Effector memory CD8-positive, alpha-beta T cell (primary cell): ENCODE data around the gene PLCH2.
"Not testable (repeated sequence)": the region's sequence is repeated elsewhere in the genome, so short reads cannot be mapped to it uniquely, and the experiment has no call there.

Source experiments
- ATAC-seq: fragments of 150-1000 bp; cut with Tn5 transposase; replicated peaks from 2 replicates; pipeline ENCODE4 v1.10.0; 2021; ENCODE audit warnings: mild to moderate bottlenecking, moderate library complexity
- DNase-seq, 3 experiments: peaks; one replicate each; pipeline ENCODE4 v3.0.0; 2021
- H3K27ac Mint-ChIP-seq, 2 donors: one replicate each; pipeline ENCODE4 v1.8.0; 2022; ENCODE audit warnings: mild to moderate bottlenecking in 2 of 2, mixed read lengths in 2 of 2, moderate library complexity in 2 of 2
- H3K27me3 Mint-ChIP-seq, 2 donors: one replicate each; pipeline ENCODE4 v1.8.0; 2022; ENCODE audit warnings: mixed read lengths in 2 of 2
- H3K36me3 Mint-ChIP-seq: one replicate; pipeline ENCODE4 v1.8.0; 2022; ENCODE audit warnings: mild to moderate bottlenecking, moderate library complexity, mixed read lengths; ENCODE audit not compliant: insufficient read depth
- H3K4me1 Mint-ChIP-seq, 2 donors: one replicate each; pipeline ENCODE4 v1.8.0; 2022; ENCODE audit warnings: low read depth in 2 of 2, mixed read lengths in 2 of 2
- H3K4me3 Mint-ChIP-seq, 2 donors: one replicate each; pipeline ENCODE4 v1.8.0; 2022; ENCODE audit warnings: mild to moderate bottlenecking in 2 of 2, mixed read lengths in 2 of 2, moderate library complexity in 2 of 2
- H3K9me3 Mint-ChIP-seq, 2 donors: one replicate each; pipeline ENCODE4 v1.8.0; 2022; ENCODE audit warnings: mixed read lengths in 2 of 2

The PLCH2 gene

DNA sequence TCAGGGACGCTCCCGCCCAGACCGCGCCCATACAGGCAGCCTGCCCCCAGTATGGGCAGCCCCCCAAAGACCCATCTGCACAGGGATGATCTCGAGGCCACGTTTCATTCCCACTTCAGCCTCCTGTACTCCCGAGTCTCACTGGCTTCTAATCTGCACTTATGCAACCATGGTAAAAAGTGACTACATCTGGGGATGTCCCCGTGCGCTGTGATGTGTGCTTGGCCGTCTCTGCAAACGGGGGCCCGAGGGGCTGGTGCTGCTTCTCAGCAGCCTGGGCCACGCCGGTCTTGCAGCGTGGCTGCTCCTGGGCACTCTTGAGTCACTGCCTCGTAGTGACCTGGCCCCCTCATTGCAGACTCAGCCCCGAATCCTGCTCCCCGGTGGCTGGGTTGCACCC is 17.4 kb upstream of the PLCH2 start:
- DNase-seq = no peak
- no peak for ATAC-seq
- Mint-ChIP-seq H3K9me3 (no peaks in the 10 kb centered on the region), H3K4me3 (no peak overlapping the region), H3K4me1 (peaks cover 2 to 5% of the 10 kb centered on the region in 2 donors), H3K36me3 (no peaks in the 10 kb centered on the region), H3K27me3 (peaks cover 0 to 16% of the 10 kb centered on the region in 2 donors), H3K27ac (no peak overlapping the region)

DNA sequence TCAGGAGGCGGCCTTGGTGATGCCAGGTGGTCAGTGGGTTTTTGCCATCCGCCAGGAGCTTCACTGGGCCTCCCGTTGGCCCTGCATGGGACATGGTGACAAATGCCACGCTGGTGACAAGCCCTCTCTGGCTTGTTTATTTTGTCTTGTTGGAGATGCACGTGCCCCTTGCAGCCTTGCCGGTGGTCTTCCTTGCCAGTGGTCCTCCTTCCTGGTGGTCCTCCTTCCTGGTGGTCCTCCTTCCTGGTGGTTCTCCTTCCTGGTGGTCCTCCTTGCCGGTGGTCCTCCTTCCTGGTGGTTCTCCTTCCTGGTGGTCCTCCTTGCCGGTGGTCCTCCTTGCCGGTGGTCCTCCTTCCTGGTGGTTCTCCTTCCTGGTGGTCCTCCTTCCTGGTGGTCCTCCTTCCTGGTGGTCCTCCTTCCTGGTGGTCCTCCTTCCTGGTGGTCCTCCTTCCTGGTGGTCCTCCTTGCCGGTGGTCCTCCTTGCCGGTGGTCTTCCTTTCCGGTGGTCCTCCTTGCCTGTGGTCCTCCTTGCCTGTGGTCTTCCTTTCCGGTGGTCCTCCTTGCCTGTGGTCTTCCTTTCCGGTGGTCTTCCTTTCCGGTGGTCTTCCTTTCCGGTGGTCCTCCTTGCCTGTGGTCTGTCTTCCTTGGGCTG is 16.9 kb upstream of the PLCH2 start:
- H3K9me3 Mint-ChIP-seq, ATAC-seq, H3K4me1 Mint-ChIP-seq, H3K27ac Mint-ChIP-seq, H3K36me3 Mint-ChIP-seq, H3K4me3 Mint-ChIP-seq, DNase-seq: not testable (repeated sequence)
- peaks cover 0 to 20% of the 10 kb centered on the region in 2 donors for H3K27me3 Mint-ChIP-seq

DNA sequence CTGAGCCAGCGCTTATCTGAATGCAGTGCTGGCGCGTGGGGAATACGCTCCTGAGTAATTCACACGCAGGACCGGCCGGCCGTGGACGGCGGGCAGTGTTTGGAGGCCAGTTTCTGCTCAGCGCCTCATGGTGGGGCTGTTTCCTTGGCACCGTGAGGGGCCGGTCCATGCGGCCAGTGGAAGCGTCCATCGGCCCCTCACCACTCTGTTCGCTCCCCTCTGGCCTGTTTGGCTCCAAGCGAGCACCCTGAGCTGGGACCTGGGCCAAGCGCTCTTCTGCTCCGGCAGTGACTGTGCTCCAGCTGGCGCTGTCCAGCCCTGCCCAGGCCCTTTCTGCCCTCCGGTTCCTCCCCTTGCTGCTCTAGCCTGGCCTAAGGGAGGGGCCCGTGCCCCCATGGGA is 16.3 kb upstream of the PLCH2 start:
- DNase-seq = no peak
- Mint-ChIP-seq H3K4me1 (peaks cover 5 to 8% of the 10 kb centered on the region in 2 donors), H3K36me3 (no peaks in the 10 kb centered on the region), H3K27ac (no peak overlapping the region), H3K9me3 (no peaks in the 10 kb centered on the region), H3K27me3 (peaks cover 0 to 25% of the 10 kb centered on the region in 2 donors), H3K4me3 (no peak overlapping the region)
- no peak for ATAC-seq

DNA sequence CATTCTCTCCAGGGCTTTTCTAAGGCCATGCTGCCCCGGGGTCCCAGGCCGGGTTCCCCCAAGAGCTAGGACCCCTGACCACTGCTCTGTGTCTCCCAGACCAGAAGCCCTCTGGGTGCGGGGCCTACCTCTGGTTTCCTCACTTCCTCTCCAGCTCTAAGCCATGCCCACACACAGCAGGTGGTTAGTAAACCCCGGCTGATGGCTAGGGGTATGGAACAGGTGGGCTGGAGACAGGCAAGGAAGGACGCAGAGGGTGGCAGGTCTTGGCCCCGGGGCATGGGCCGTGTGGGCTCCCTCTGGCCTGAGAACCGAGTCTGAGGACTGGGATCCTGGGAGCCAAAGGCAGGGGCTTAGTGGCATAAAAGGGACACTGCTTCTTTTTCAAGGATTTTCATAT is 15.9 kb upstream of the PLCH2 start:
- Mint-ChIP-seq H3K4me3 (no peak overlapping the region), H3K27me3 (peaks cover 0 to 25% of the 10 kb centered on the region in 2 donors), H3K27ac (no peak overlapping the region), H3K36me3 (no peaks in the 10 kb centered on the region), H3K9me3 (no peaks in the 10 kb centered on the region), H3K4me1 (peaks cover 5 to 8% of the 10 kb centered on the region in 2 donors)
- ATAC-seq = no peak
- no peak for DNase-seq

DNA sequence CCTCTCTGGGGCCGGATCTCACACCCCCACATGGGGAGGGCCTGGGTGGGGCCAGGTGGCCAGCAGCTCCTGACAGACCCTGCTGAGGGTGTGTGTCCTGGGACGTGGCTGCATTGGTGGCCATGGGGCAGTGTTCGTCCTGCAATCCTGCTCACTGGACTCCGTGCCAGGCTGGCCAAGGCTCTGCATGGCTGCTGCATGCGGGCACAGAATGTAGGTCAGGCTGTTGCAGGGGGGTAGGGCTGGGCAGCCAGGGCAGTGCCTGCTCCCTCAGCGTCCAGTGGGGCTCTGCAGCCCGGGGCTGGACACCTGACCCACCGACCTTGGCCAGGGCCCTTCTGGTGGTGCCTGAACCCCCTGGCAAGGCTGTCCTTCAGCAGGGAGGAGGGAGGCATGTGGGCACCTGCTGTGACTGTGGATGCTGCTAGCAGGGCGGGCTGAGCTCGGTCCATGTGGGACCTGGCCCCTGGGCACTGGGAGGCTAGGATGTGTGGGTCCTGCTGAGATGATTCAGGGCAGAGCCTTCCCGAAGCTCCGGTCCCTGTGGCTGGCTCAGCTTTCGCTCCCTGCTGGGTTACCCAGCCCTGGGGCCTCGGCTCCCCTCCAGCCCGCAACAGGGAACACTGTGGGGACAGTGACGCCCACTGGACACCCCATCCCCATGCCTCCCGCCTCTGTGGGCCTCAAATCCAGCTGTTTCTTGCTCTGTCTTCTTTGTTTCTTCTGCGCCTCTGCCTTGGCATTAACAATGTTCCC is 14.9 kb upstream of the PLCH2 start:
- DNase-seq = no peak
- Mint-ChIP-seq H3K4me3 (no peak overlapping the region), H3K27ac (no peak overlapping the region)

DNA sequence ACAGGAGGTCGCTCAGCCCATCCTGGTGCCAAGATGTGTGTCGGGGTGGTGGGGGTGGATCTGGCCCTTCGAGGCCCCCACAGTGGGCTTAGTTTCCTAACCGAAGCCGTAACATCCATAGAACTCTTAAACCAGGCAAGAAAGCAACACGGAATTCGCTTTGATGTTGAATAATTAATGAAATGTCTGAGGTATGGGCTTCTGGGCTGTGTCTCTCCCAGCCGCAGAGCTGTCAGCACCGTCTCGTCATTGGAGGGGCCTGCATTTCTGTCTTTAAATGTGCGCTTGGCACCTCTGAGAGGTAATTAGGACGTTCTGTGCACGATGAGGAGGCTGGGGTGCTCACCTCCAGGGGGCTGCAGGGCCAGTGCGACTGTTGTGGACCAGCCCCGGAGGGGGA is 13.3 kb upstream of the PLCH2 start:
- no peaks in the 10 kb centered on the region for H3K36me3 Mint-ChIP-seq
- peaks cover 9 to 15% of the 10 kb centered on the region in 2 donors for H3K4me1 Mint-ChIP-seq
- ATAC-seq = no peak
- no peak overlapping the region for H3K27ac Mint-ChIP-seq
- H3K9me3 Mint-ChIP-seq = no peaks in the 10 kb centered on the region
- no peak for DNase-seq
- no peak overlapping the region for H3K4me3 Mint-ChIP-seq
- peaks cover 0 to 25% of the 10 kb centered on the region in 2 donors for H3K27me3 Mint-ChIP-seq

More for the DNA sequence above, 14.9 kb upstream of the PLCH2 start:
- ATAC-seq = no peak
- no peaks in the 10 kb centered on the region for H3K36me3 Mint-ChIP-seq
- H3K4me1 Mint-ChIP-seq = peaks cover 5 to 11% of the 10 kb centered on the region in 2 donors
- peaks cover 0 to 25% of the 10 kb centered on the region in 2 donors for H3K27me3 Mint-ChIP-seq
- no peaks in the 10 kb centered on the region for H3K9me3 Mint-ChIP-seq

DNA sequence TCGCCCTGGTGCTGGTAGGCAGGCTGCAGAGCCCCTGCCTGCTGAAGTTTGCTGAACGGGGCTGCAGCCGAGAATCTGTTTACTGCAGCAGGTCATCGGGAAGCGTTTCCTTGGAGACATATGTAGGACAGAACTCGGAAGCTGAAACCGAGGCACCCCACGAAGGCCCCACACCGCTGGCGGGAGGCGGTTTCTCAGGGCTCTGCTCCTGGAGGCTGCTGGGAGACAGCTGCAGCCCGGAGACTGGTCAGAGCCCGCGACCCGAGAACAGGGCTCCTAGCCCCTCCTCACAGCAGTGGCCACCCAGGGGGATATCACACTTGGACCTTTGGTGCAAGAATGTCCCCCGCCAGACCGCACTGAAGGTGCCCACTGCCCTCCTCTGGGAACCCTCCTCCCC is 12.7 kb upstream of the PLCH2 start:
- Mint-ChIP-seq H3K9me3 (no peaks in the 10 kb centered on the region), H3K4me3 (no peak overlapping the region), H3K27ac (no peak overlapping the region), H3K4me1 (peaks cover 9 to 15% of the 10 kb centered on the region in 2 donors), H3K27me3 (peaks cover 0 to 25% of the 10 kb centered on the region in 2 donors), H3K36me3 (no peaks in the 10 kb centered on the region)
- DNase-seq (no peak), ATAC-seq (no peak)

DNA sequence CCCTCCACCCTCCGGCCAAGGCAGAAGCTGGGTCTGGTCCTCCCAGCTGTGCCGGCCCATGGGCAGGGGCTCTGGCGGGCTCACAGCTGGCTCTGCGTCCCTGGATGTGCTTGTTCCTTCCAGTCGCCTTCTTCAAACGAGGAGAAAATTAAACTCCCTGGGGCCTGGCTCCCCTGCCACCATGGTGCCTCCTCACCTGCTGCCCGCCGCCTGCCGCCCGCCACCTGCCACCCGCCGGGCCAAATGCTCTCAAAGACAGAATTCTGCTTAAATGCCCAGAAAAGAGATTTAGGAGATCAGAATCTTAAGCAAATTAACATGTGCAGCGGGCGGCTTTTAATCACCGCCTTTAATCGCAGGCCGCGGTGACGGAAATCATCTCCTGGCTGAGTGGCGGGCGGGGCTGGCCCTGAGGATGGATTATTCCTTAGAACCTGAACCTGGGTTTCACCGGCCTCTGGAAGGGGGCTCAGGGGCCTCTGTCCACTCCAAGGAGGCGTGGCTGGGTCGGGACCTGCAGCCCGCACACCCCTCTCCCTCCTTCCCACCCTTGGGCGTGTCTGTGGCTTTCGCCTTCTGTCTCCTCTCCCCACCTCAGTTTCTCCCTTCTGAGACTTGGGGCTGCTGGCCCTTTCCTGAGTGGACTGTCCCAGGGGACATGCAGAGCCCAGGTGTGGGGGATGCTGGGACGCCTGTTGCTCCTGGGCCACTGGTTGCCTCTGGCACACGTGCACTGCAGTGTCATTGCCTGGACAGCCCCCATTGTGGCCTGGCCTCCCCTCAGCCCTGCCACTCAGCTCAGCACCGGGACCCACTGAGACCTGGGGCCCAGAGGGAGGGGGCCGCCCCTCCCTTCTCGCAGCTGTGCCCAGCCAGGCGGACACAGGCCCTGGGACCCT is 10.5 kb upstream of the PLCH2 start:
- Mint-ChIP-seq H3K4me3 (no peak overlapping the region), H3K27ac (no peak overlapping the region), H3K36me3 (peaks cover 2% of the 10 kb centered on the region), H3K4me1 (peaks cover 9 to 12% of the 10 kb centered on the region in 2 donors), H3K9me3 (no peaks in the 10 kb centered on the region), H3K27me3 (peaks cover 0 to 25% of the 10 kb centered on the region in 2 donors)
- DNase-seq = no peak
- no peak for ATAC-seq

DNA sequence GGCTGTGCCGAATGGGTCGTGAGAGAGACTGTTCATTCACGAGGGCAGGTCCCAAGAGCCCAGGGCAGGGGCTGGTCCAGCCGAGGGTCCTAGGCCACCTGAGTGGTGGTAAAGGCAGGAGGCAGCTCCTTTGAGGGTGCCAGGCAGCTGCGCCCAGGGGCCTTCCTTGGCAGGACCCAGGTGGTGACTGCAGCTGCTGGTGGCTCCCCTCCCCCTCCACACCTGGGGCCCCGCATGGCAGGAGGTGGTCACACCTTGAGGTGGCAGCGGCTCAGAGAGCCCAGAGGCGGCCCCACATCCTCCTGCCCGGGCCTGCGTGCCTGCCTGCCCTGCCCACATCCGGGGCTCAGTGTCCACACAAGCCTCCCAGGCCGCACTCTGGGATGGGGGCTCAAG is 9.8 kb upstream of the PLCH2 start:
- peak overlapping the region; percentile 58 to 64 for H3K4me3 Mint-ChIP-seq
- ATAC-seq = peak; percentile 19
- no peak for DNase-seq
- peaks cover 2% of the 10 kb centered on the region for H3K36me3 Mint-ChIP-seq
- no peaks in the 10 kb centered on the region for H3K9me3 Mint-ChIP-seq
- H3K27me3 Mint-ChIP-seq = peaks cover 0 to 25% of the 10 kb centered on the region in 2 donors
- H3K27ac Mint-ChIP-seq = no peak overlapping the region
- peaks cover 9 to 12% of the 10 kb centered on the region in 2 donors for H3K4me1 Mint-ChIP-seq

DNA sequence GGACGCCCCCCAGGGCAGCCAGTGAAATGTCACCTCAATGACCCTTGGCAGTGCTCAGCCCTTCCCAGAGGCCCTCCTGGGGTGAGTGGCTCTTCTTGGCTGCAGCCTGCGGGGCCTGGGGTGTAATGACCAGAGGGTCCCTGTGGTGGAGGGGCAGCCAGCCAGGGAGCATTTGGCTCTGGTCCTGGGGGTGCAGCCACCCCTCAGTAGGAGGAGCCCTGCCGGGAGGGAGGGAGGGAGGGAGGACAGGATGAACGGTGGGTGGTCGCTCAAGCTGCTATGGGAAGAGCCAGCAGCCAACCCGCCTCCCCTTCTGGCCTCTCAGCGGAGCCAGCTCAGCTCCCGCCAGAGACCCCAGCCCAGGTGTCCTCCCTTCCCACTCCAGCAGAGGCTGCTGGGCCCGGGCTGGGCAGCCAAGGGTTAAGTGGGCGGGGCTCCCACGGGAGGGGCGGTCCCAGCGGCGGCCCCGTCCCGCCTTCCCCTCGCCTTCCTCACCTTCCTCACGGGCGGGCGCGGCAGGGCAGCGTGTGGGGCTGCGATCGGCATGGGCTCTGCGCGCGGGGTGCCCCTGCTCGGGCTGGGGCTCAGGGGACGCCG is 9.0 kb upstream of the PLCH2 start:
- H3K4me3 Mint-ChIP-seq = peak overlapping the region; percentile 58 to 64
- H3K9me3 Mint-ChIP-seq = no peaks in the 10 kb centered on the region
- DNase-seq (peak in 2 of 3 experiments; percentile 18 to 23), ATAC-seq (peak; percentile 45)
- H3K4me1 Mint-ChIP-seq = peaks cover 9 to 12% of the 10 kb centered on the region in 2 donors
- H3K27me3 Mint-ChIP-seq = peaks cover 0 to 20% of the 10 kb centered on the region in 2 donors
- peaks cover 2% of the 10 kb centered on the region for H3K36me3 Mint-ChIP-seq
- H3K27ac Mint-ChIP-seq = no peak overlapping the region

DNA sequence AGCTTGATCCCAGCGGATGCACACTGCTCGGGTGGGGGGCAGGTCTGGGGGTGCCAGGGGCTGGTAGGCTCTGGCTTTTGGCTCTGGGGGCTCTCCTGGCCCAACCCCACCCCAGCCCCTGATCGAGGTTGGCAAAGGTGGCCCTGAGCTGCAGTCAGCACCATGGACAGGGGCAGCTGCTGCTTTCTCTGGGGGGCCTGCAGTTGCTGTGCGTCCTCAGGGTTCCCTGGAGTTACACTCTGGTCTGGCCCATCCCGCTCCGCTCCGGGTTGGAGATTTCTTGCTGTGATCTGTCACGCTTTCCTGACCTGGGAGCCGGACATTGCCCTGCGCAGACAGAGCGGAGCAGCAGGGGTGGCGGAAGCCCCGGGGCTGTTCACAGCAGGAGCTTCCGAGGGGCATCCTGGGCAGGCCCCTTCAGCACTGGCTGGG is 8.0 kb upstream of the PLCH2 start:
- H3K27ac Mint-ChIP-seq = no peak overlapping the region
- peak overlapping the region in 1 of 2 donors; percentile 3 for H3K4me3 Mint-ChIP-seq
- peaks cover 5 to 12% of the 10 kb centered on the region in 2 donors for H3K4me1 Mint-ChIP-seq
- ATAC-seq (peak; percentile 64), DNase-seq (peak; percentile 46 to 53 (median 51))
- no peaks in the 10 kb centered on the region for H3K9me3 Mint-ChIP-seq
- peaks cover 2% of the 10 kb centered on the region for H3K36me3 Mint-ChIP-seq
- peaks cover 0 to 10% of the 10 kb centered on the region in 2 donors for H3K27me3 Mint-ChIP-seq

DNA sequence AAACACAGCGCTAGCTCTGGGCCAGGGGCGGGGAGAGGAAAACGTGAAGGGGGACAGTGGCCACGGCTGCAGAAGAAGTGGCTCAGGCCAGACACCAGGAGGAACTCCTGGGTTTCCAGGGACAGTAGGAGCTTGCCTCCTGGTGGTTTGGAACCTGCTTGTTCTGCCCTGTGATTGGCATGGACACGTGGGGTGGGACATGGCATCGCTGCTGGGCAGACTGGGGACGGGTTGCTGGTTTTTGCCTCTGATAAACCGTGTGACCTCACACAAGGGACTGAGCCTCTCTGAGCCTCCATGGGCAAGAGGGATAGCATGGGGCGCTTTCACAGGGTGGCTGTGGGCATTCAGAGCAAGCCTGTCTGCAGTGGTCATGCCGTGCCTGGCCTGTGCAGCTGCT is 7.5 kb upstream of the PLCH2 start:
- Mint-ChIP-seq H3K27ac (no peak overlapping the region), H3K4me3 (peak overlapping the region in 1 of 2 donors; percentile 38), H3K4me1 (peaks cover 4 to 12% of the 10 kb centered on the region in 2 donors), H3K27me3 (peaks cover 0 to 9% of the 10 kb centered on the region in 2 donors), H3K9me3 (no peaks in the 10 kb centered on the region), H3K36me3 (peaks cover 2% of the 10 kb centered on the region)
- DNase-seq (no peak), ATAC-seq (no peak)
